Measurements from ENCODE around the gene ELOVL3.

DNA sequence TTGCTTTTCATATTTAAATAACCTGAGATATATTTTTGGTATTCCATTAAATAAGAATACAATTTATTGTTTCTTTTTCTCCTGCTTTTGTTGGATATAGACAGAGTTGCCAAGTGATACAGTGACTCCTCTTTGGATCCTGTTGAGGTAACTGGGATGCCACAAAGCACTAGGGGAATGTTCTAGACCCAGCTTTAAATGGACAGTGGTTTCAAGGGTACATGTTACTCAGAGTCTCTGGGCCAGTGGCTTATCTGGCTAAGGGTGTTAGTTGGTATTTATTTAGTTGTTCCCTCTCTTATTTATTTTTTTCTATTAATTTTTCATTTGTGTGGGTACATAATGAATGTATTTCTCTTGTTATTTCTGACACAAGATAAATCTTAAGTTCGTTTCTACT lies 28.3 kb downstream of the ELOVL3 start:
- TF ChIP-seq, protein P1, sequence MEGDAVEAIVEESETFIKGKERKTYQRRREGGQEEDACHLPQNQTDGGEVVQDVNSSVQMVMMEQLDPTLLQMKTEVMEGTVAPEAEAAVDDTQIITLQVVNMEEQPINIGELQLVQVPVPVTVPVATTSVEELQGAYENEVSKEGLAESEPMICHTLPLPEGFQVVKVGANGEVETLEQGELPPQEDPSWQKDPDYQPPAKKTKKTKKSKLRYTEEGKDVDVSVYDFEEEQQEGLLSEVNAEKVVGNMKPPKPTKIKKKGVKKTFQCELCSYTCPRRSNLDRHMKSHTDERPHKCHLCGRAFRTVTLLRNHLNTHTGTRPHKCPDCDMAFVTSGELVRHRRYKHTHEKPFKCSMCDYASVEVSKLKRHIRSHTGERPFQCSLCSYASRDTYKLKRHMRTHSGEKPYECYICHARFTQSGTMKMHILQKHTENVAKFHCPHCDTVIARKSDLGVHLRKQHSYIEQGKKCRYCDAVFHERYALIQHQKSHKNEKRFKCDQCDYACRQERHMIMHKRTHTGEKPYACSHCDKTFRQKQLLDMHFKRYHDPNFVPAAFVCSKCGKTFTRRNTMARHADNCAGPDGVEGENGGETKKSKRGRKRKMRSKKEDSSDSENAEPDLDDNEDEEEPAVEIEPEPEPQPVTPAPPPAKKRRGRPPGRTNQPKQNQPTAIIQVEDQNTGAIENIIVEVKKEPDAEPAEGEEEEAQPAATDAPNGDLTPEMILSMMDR (IDR thresholded peaks at IDR 0.05): no peak
- no peak for TF ChIP-seq POLR2A (IDR thresholded peaks at IDR 0.05)
